ENCODE measurements around the gene SHISA7.

The SHISA7 gene

GRCh38 chr19:55474269-55475265 is 31.5 kb upstream of the SHISA7 start (continued):
- TF ChIP-seq POU6F1 (CRISPR knock-in tag; IDR thresholded peaks at IDR 0.05; ENCODE audit: borderline replicate concordance, low read depth), result no peak
- TF ChIP-seq ARNTL (CRISPR knock-in tag; IDR thresholded peaks at IDR 0.05; ENCODE audit: borderline replicate concordance, low read depth), result no peak
- no peak for TF ChIP-seq ZC3H10 (CRISPR knock-in tag; IDR thresholded peaks at IDR 0.05)

- ATAC-seq, result no peak
- no peak for TF ChIP-seq RARB (CRISPR knock-in tag; IDR thresholded peaks at IDR 0.05)
- TF ChIP-seq SNAI2 (CRISPR knock-in tag; IDR thresholded peaks at IDR 0.05), result no peak
- TF ChIP-seq CREB5 (CRISPR knock-in tag; IDR thresholded peaks at IDR 0.05; ENCODE audit: low read depth), result no peak
- TF ChIP-seq ESRRG (CRISPR knock-in tag; IDR thresholded peaks at IDR 0.05), result no peak
- no peak for TF ChIP-seq ISL1 (CRISPR knock-in tag; IDR thresholded peaks at IDR 0.05)
- TF ChIP-seq ZFP3 (CRISPR knock-in tag; IDR thresholded peaks at IDR 0.05), result no peak
- no peak for TF ChIP-seq GLIS3 (CRISPR knock-in tag; IDR thresholded peaks at IDR 0.05)
- no peak for TF ChIP-seq ZNF8 (CRISPR knock-in tag; IDR thresholded peaks at IDR 0.05)
These were observed 30.3 kb upstream of the SHISA7 start for GRCh38 chr19:55473225-55474012.

- TF ChIP-seq RARB (CRISPR knock-in tag; IDR thresholded peaks at IDR 0.05), result no peak
- no peak for TF ChIP-seq PATZ1 (CRISPR knock-in tag; IDR thresholded peaks at IDR 0.05; ENCODE audit: borderline replicate concordance)
- TF ChIP-seq POU6F1 (CRISPR knock-in tag; IDR thresholded peaks at IDR 0.05; ENCODE audit: borderline replicate concordance, low read depth), result no peak
- no peak for TF ChIP-seq TSHZ2 (CRISPR knock-in tag; IDR thresholded peaks at IDR 0.05)
- no peak for TF ChIP-seq BACH2 (CRISPR knock-in tag; IDR thresholded peaks at IDR 0.05; ENCODE audit: borderline replicate concordance)
- no peak for TF ChIP-seq ZFP3 (CRISPR knock-in tag; IDR thresholded peaks at IDR 0.05)
- no peak for TF ChIP-seq SNAI2 (CRISPR knock-in tag; IDR thresholded peaks at IDR 0.05)
- no peak for TF ChIP-seq ZNF8 (CRISPR knock-in tag; IDR thresholded peaks at IDR 0.05)
- TF ChIP-seq ZFP30 (CRISPR knock-in tag; IDR thresholded peaks at IDR 0.05), result no peak
- no peak for TF ChIP-seq ZNF70 (CRISPR knock-in tag; IDR thresholded peaks at IDR 0.05)
- no peak for TF ChIP-seq ZC3H10 (CRISPR knock-in tag; IDR thresholded peaks at IDR 0.05)
- no peak for TF ChIP-seq OSR1 (CRISPR knock-in tag; IDR thresholded peaks at IDR 0.05)
- no peak; the same call in 2 of the 3 replicates for ATAC-seq
These were observed 29.4 kb upstream of the SHISA7 start for GRCh38 chr19:55472463-55472862.
